ENCODE measurements around the gene CTRB1. TPM values are rescaled to one million over a fixed set of nuclear protein-coding genes. Genes with fewer than 3 reads are reported as not detected.

Gene CTRB1
- total and polyA plus RNA-seq, 2 of the 13 experiments (the other 11 are each of a cell fraction or from before 2014, with no cell fraction given): not detected

DNA sequence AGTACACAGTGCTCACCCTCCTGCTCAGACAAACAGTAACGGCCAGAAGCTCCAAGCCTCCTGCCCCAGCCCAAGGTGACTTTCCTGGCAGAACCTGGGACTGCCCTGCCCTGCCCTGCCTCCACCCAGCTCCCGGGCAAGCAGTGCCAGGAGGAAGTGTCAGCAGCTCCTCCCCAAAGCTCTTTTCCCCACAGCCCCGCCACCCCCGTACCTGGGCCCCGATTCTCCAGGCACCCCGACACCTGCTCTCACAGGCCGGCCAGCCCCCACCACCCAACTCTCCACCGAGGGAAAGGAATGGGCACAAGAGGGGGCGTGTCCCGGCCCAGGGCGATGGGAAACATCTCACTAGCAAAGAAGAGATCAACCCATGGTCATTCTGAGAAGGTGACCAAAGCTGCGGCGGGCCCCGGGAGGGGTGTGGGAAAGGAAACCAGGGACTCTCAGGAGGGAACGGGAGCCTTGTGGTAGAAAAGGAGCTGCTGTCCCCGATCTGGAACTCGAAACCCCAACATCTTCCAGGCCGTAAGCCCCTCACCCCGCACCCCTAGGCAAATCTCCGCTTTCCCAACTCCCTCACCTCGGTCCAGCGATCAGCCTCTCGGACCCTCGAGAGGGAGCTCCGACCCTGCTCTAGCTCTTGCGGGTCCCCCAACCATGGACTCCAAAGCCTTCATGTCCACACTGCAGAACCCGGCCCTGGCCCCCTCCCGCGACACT is 31.5 kb downstream of the CTRB1 start (continued):
- TF ChIP-seq, protein P1, sequence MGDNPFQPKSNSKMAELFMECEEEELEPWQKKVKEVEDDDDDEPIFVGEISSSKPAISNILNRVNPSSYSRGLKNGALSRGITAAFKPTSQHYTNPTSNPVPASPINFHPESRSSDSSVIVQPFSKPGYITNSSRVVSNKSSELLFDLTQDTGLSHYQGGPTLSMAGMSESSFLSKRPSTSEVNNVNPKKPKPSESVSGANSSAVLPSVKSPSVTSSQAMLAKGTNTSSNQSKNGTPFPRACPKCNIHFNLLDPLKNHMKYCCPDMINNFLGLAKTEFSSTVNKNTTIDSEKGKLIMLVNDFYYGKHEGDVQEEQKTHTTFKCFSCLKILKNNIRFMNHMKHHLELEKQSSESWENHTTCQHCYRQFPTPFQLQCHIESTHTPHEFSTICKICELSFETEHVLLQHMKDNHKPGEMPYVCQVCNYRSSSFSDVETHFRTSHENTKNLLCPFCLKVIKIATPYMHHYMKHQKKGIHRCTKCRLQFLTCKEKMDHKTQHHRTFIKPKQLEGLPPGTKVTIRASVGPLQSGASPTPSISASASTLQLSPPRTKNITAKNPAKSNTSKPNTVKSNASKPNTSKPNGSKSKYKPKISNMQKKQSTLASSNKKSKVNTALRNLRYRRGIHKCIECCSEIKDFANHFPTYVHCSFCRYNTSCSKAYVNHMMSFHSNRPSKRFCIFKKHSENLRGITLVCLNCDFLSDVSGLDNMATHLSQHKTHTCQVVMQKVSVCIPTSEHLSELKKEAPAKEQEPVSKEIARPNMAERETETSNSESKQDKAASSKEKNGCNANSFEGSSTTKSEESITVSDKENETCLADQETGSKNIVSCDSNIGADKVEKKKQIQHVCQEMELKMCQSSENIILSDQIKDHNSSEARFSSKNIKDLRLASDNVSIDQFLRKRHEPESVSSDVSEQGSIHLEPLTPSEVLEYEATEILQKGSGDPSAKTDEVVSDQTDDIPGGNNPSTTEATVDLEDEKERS (CRISPR knock-in tag; IDR thresholded peaks at IDR 0.05): no peak
- TF ChIP-seq NAIF1 (CRISPR knock-in tag; IDR thresholded peaks at IDR 0.05; ENCODE audit: borderline replicate concordance) (no peak), NCOA1 (CRISPR knock-in tag; IDR thresholded peaks at IDR 0.05) (no peak), ARNTL (CRISPR knock-in tag; IDR thresholded peaks at IDR 0.05) (0 out of 2 replicates have a peak, but pooled peaks have one; percentile 39), ZNF672 (CRISPR knock-in tag; IDR thresholded peaks at IDR 0.05) (no peak), GFI1 (CRISPR knock-in tag; IDR thresholded peaks at IDR 0.05; ENCODE audit: borderline replicate concordance) (no peak; the same call in 1 of the 2 replicates), PLRG1 (conservative IDR thresholded peaks at IDR 0.05) (no peak), NFATC3 (CRISPR knock-in tag; IDR thresholded peaks at IDR 0.05) (no peak), NCOA2 (CRISPR knock-in tag; IDR thresholded peaks at IDR 0.05) (0 out of 2 replicates have a peak, but pooled peaks have one; percentile 20), RARA (CRISPR knock-in tag; IDR thresholded peaks at IDR 0.05) (no peak), ZNF615 (CRISPR knock-in tag; IDR thresholded peaks at IDR 0.05; ENCODE audit: borderline replicate concordance) (no peak), JUNB (CRISPR knock-in tag; IDR thresholded peaks at IDR 0.05; ENCODE audit: borderline replicate concordance) (no peak), ZSCAN31 (CRISPR knock-in tag; IDR thresholded peaks at IDR 0.05; ENCODE audit: low read depth) (0 out of 2 replicates have a peak, but pooled peaks have one; percentile 48), ELF1 (CRISPR knock-in tag; IDR thresholded peaks at IDR 0.05) (no peak)
- TF ChIP-seq, protein P2, sequence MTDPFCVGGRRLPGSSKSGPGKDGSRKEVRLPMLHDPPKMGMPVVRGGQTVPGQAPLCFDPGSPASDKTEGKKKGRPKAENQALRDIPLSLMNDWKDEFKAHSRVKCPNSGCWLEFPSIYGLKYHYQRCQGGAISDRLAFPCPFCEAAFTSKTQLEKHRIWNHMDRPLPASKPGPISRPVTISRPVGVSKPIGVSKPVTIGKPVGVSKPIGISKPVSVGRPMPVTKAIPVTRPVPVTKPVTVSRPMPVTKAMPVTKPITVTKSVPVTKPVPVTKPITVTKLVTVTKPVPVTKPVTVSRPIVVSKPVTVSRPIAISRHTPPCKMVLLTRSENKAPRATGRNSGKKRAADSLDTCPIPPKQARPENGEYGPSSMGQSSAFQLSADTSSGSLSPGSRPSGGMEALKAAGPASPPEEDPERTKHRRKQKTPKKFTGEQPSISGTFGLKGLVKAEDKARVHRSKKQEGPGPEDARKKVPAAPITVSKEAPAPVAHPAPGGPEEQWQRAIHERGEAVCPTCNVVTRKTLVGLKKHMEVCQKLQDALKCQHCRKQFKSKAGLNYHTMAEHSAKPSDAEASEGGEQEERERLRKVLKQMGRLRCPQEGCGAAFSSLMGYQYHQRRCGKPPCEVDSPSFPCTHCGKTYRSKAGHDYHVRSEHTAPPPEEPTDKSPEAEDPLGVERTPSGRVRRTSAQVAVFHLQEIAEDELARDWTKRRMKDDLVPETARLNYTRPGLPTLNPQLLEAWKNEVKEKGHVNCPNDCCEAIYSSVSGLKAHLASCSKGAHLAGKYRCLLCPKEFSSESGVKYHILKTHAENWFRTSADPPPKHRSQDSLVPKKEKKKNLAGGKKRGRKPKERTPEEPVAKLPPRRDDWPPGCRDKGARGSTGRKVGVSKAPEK (CRISPR knock-in tag; IDR thresholded peaks at IDR 0.05; ENCODE audit: borderline replicate concordance): no peak
- TF ChIP-seq, protein P3, sequence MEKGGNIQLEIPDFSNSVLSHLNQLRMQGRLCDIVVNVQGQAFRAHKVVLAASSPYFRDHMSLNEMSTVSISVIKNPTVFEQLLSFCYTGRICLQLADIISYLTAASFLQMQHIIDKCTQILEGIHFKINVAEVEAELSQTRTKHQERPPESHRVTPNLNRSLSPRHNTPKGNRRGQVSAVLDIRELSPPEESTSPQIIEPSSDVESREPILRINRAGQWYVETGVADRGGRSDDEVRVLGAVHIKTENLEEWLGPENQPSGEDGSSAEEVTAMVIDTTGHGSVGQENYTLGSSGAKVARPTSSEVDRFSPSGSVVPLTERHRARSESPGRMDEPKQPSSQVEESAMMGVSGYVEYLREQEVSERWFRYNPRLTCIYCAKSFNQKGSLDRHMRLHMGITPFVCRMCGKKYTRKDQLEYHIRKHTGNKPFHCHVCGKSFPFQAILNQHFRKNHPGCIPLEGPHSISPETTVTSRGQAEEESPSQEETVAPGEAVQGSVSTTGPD (CRISPR knock-in tag; IDR thresholded peaks at IDR 0.05): no peak
- TF ChIP-seq, protein P4, sequence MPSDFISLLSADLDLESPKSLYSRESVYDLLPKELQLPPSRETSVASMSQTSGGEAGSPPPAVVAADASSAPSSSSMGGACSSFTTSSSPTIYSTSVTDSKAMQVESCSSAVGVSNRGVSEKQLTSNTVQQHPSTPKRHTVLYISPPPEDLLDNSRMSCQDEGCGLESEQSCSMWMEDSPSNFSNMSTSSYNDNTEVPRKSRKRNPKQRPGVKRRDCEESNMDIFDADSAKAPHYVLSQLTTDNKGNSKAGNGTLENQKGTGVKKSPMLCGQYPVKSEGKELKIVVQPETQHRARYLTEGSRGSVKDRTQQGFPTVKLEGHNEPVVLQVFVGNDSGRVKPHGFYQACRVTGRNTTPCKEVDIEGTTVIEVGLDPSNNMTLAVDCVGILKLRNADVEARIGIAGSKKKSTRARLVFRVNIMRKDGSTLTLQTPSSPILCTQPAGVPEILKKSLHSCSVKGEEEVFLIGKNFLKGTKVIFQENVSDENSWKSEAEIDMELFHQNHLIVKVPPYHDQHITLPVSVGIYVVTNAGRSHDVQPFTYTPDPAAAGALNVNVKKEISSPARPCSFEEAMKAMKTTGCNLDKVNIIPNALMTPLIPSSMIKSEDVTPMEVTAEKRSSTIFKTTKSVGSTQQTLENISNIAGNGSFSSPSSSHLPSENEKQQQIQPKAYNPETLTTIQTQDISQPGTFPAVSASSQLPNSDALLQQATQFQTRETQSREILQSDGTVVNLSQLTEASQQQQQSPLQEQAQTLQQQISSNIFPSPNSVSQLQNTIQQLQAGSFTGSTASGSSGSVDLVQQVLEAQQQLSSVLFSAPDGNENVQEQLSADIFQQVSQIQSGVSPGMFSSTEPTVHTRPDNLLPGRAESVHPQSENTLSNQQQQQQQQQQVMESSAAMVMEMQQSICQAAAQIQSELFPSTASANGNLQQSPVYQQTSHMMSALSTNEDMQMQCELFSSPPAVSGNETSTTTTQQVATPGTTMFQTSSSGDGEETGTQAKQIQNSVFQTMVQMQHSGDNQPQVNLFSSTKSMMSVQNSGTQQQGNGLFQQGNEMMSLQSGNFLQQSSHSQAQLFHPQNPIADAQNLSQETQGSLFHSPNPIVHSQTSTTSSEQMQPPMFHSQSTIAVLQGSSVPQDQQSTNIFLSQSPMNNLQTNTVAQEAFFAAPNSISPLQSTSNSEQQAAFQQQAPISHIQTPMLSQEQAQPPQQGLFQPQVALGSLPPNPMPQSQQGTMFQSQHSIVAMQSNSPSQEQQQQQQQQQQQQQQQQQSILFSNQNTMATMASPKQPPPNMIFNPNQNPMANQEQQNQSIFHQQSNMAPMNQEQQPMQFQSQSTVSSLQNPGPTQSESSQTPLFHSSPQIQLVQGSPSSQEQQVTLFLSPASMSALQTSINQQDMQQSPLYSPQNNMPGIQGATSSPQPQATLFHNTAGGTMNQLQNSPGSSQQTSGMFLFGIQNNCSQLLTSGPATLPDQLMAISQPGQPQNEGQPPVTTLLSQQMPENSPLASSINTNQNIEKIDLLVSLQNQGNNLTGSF (CRISPR knock-in tag; IDR thresholded peaks at IDR 0.05): no peak
